ENCODE data around the gene ANO7.

Gene ANO7, protein sequence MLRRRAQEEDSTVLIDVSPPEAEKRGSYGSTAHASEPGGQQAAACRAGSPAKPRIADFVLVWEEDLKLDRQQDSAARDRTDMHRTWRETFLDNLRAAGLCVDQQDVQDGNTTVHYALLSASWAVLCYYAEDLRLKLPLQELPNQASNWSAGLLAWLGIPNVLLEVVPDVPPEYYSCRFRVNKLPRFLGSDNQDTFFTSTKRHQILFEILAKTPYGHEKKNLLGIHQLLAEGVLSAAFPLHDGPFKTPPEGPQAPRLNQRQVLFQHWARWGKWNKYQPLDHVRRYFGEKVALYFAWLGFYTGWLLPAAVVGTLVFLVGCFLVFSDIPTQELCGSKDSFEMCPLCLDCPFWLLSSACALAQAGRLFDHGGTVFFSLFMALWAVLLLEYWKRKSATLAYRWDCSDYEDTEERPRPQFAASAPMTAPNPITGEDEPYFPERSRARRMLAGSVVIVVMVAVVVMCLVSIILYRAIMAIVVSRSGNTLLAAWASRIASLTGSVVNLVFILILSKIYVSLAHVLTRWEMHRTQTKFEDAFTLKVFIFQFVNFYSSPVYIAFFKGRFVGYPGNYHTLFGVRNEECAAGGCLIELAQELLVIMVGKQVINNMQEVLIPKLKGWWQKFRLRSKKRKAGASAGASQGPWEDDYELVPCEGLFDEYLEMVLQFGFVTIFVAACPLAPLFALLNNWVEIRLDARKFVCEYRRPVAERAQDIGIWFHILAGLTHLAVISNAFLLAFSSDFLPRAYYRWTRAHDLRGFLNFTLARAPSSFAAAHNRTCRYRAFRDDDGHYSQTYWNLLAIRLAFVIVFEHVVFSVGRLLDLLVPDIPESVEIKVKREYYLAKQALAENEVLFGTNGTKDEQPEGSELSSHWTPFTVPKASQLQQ

DNA sequence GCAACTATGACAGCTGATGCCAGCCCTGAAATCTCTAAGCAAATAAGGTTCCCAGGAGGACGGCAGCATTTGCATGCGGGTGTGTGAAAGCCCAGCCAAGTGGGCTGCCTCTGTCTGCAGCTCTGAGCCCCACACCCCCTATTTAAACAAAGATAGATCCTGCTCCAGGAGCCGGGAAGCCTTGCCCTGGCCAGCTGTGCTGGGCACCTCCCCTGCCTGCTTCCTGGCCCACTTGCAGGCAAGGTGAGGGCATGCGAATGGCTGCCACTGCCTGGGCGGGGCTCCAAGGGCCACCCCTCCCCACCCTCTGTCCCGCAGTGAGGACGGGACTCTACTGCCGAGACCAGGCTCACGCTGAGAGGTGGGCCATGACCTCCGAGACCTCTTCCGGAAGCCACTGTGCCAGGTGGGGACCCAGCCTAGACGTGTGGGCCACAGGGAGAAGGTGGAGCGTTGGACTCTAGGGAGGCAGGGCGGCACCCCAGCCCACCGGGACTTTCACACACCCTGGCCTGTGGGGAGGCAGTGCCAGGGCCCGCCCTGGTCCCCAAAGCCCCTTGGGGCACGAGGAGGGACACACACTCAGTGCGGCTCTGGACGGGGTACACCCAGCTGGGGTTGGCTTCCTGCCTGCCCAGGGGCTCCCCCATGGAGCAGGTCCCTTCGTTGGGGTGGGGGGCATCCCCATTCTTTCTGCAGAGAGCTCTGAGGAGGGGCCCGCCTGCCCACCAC lies at the start of gene ANO7:
TSS of gene ANO7 (plus strand) at position 317 of the 732 bp plus-strand sequence. CDS start 1,387 bp downstream, outside the sequence.
- no peak for DNase-seq (ENCODE audit: low spot score)

- DNase-seq (ENCODE audit: low spot score) = no peak
Measured at GRCh38 chr2:241139531-241140444, 48.7 kb upstream of the ANO7 start.

GRCh38 chr2:241140445-241140840 lies 48.0 kb upstream of the ANO7 start:
- DNase-seq (ENCODE audit: low spot score) = no peak

DNA sequence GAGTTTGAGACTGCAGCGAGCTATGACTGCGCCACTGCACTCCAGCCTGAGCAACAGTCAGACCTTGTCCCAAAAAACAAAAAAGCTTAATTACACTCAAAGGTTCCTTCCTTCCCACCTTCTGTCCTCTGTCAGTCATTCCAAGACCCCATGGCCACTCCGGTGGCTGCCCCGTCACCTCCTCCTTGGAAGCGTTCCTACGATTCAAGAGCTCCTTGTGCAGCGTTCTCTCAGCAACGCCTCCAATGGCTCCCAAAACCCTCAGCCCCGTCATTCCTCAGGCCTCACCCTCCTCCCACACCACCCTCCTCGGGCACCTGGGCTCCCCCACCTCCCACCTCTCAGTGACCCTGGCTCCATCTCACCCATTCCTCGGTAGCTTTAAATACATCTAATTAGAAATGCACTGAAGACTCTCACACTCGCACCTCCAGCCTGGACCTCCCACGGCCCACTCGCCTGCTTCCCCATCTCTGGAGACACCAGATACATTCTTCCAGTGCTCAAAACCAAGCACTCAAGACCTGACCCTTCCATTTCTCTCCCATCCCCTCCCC lies 47.2 kb upstream of the ANO7 start:
- DNase-seq (ENCODE audit: low spot score) = no peak

- no peak for DNase-seq (ENCODE audit: low spot score)
Measured at GRCh38 chr2:241142063-241142462, 46.4 kb upstream of the ANO7 start.

- DNase-seq (ENCODE audit: low spot score) = no peak
Measured at GRCh38 chr2:241142593-241142992, 45.9 kb upstream of the ANO7 start.

- DNase-seq (ENCODE audit: low spot score) = no peak
Measured at GRCh38 chr2:241146286-241146685, 42.2 kb upstream of the ANO7 start.

GRCh38 chr2:241147336-241147735 lies 41.1 kb upstream of the ANO7 start:
- DNase-seq (ENCODE audit: low spot score) = no peak

GRCh38 chr2:241148239-241148638 lies 40.2 kb upstream of the ANO7 start:
- DNase-seq (ENCODE audit: low spot score) = no peak

DNA sequence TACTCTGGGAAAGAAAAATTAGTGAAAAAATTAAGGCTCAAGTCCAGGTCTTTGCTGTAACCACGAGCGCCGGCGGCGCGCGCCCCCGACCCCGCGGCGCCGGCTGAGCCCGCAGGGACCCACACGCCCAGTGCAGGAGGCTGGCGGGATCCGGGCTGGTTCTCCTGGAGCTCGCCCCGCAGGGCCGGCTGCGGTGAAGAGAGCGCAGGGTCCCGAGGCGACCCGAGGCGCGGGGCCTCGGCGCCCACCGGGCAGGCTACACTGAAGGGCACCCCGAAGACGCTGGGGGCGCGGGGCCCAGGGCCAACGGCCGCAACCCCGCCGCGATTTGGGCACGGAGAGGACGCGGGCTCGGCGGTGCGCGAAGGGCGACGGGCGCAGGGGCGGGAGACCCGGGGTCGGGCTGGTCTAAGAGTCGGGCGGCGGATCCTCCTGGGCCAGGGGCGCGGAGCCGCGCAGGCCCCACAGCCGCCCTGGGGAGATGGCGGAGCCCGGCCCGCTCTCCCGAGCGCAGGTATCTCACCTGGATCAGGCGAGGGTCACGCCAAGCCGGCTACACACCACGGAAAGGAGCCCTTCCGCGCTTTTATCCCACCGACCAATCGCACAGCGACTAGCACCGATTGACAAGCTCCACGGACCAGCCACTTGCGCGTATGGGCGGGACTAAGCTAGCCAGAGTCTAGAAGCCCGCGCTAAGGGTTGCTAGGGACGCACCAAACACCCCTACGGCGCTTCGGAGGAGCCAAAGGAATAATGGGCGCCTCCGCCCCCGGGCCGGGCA lies 39.4 kb upstream of the ANO7 start, which contains the start of gene PASK:
TSS of gene PASK (minus strand) at position 582 of the 784 bp plus-strand sequence. CDS start 6,440 bp downstream, outside the sequence.
- peak; percentile 97 for DNase-seq (ENCODE audit: low spot score)

- DNase-seq (ENCODE audit: low spot score) = no peak
Measured at GRCh38 chr2:241149675-241149924, 38.9 kb upstream of the ANO7 start.

DNA sequence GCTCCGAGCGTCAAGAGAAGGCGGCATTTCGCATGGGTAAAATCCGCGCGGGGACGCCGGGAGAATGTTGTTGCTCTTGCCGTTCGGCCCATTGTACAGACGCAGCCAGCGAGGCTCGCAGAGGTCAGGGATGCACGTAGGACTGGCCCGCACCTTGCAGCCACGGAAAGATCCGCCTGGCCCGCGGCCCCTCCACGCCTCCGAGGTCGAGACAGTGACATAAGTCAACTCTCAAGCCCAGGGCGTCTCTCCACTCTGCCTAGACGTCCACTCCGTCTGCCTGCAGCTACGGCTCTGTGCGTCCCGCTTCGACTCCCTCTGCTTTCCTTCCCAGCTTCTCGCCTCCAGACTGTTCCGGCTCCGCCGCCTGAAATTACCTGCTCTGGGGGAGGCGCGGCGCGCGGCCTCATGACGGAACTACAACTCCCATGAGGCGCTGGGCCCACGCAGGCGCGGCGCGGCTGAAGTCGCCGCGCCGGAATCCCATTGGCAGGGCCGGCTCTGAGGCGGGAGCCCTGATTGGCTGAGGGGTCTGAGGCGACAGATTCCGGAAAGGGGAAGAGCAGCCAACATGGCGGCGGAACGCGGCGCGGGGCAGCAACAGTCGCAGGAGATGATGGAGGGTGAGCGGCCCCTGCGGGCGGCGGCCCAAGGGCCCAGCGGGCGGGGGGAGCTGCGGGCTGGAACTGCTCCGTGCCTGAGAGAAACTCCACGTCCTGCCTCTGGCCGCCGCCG lies 38.4 kb upstream of the ANO7 start, which contains the start of gene PPP1R7:
TSS of gene PPP1R7 (plus strand) at position 543 of the 735 bp plus-strand sequence. CDS start at position 572, 29 bp downstream.
- peak; percentile 98 for DNase-seq (ENCODE audit: low spot score)

- no peak for DNase-seq (ENCODE audit: low spot score)
Measured at GRCh38 chr2:241150660-241151530, 37.6 kb upstream of the ANO7 start.

DNA sequence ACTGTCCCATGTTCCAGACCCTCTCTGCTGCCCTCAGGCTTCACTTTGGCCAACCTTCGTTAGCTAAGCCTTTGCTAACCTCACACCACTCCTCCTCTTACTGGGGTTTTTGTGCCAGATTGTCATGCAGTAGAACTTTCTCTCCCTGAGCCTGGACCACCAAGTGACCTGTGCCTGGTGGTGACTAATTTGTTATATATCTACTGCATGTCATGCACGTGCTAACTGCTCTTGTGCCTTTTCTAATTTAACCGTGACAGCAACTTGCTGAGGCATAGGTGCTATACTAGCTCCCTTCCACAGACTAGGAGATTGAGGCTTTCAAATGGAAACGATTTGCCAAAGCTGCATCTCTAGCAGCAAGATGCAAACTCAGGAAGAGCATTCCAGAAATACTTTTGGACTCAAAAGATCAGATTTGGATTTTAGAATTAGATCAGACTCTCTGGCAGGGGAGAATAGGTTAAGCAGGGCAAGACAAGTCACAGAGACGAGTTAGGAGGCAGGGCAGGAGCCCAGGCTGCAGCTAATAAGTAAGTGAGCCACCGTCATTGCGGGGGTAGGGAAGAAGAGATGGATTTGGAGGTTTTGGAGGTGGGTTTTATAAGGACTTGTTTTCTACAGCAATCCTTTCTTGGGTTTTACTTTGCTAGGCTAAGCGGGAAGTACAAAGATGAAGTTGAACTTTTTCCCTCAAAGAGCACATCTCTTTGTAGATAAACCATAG lies 36.4 kb upstream of the ANO7 start:
- no peak for DNase-seq (ENCODE audit: low spot score)

GRCh38 chr2:241153616-241154015 lies 34.9 kb upstream of the ANO7 start:
- DNase-seq (ENCODE audit: low spot score) = no peak

- DNase-seq (ENCODE audit: low spot score) = no peak
Measured at GRCh38 chr2:241154915-241155314, 33.6 kb upstream of the ANO7 start.

DNA sequence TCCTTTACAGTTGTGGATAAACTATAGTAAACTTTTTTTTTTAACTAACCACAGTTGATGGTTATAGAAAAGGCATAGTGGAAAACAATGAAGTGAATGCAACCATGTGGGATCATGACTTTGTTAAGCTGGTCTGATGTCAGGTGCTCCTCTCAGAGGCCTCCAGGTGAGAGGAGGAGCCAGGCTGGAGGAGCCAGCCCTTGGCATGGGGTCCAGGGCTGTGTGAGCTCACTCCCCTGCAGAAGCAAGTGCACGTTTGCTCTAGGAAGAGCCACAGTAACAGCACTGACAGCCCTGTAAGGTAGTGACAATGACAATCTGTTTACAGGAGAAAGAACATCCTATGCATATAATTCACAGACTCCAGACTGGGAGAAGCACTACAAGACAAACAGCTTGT lies 32.5 kb upstream of the ANO7 start:
- DNase-seq (ENCODE audit: low spot score) = no peak

GRCh38 chr2:241156971-241157441 lies 31.5 kb upstream of the ANO7 start:
- DNase-seq (ENCODE audit: low spot score) = no peak
